ENCODE data around the gene BRWD1.

Gene BRWD1

GRCh38 chr21:39312112-39313041 lies 1.1 kb downstream of the BRWD1 start:
- H3K4me3 ChIP-seq (ENCODE audit: low read depth, low read length), result peak overlapping the region; percentile 75
- TF ChIP-seq CTCF (IDR thresholded peaks at IDR 0.05; ENCODE audit: low read depth, low read length), result no peak

DNA sequence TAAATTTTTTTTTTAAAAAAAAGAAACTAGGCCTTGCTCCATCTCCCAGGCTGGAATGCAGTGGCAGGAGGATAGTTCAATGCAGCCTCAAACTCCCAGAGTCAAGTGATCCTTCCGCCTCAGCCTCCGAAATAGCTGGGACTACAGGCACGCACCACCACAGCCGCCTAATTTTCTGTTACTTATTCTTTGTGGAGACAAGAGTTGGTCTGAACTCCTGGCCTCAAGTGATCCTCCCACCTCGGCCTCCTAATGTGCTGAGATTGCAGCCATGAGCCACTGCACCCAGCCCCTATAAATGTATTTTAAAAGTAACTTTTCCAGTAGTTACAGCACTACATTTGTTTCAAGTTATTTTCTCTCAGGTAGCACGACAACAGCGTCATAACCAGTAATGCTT lies 2.3 kb downstream of the BRWD1 start:
- TF ChIP-seq CTCF (IDR thresholded peaks at IDR 0.05; ENCODE audit: low read depth, low read length), result no peak
- H3K4me3 ChIP-seq (ENCODE audit: low read depth, low read length), result no peak overlapping the region

DNA sequence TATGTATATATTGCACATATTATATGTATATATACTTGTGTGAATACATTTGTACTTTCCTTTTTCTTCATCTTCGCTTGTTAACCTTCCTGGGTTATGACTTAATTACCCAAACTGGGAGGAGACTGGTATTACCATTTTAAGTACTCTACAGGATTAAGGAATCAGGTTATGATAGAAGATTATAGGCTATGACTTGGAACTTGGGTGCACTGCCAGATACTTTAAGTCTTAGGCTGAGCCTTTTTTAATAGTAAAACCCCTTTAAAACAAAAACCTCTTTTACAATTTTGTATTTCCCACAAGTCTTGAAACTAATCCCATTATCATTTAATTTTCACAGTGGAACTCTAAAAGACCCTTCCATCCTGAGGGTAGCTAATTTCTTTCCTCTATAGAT lies 6.0 kb downstream of the BRWD1 start:
- no peak overlapping the region for H3K4me3 ChIP-seq (ENCODE audit: low read depth, low read length)
- no peak for TF ChIP-seq CTCF (IDR thresholded peaks at IDR 0.05; ENCODE audit: low read depth, low read length)

DNA sequence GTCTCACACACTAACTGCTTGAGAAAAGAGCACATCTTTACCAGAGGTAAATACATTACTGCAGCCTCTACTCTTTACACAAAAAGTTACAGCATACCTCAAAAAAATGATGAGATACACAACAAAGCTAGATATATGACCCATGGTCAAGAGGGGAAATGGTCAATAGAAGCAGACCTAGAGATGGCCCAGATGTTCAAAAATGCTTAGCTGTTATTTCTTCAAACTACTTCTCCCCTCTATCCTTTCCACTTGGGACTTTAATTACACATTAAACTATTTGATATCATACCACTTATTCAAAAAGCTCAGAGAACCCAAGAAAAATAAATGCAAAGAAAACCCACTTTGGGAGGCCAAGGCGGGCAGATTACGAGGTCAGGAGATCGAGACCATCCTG lies 12.8 kb downstream of the BRWD1 start:
- TF ChIP-seq CTCF (IDR thresholded peaks at IDR 0.05; ENCODE audit: low read depth, low read length), result no peak
- H3K4me3 ChIP-seq (ENCODE audit: low read depth, low read length), result no peak overlapping the region

- no peak for TF ChIP-seq CTCF (IDR thresholded peaks at IDR 0.05; ENCODE audit: low read depth, low read length)
- H3K4me3 ChIP-seq (ENCODE audit: low read depth, low read length), result no peak overlapping the region
Measured at GRCh38 chr21:39296891-39297290, 16.5 kb downstream of the BRWD1 start.

- TF ChIP-seq CTCF (IDR thresholded peaks at IDR 0.05; ENCODE audit: low read depth, low read length), result no peak
- no peak overlapping the region for H3K4me3 ChIP-seq (ENCODE audit: low read depth, low read length)
Measured at GRCh38 chr21:39288987-39289386, 24.4 kb downstream of the BRWD1 start.

DNA sequence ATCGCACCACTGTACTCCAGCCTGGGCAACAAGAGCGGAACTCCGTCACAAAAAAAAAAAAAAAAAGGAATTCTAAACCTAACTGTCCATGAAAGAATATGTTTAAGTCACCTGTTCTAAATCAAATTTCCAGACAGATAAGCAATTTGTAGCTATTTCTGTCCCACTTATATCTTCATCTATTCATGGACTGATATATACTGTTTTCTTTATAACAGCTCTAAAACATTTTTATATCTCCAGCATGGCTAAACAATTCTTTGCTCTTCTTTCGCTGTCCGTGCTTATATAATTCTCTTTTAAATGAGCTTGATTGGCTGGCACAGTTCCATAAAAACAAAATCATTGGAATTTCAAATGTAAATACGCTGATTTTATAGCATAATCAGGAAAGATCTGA lies 30.5 kb downstream of the BRWD1 start:
- H3K4me3 ChIP-seq (ENCODE audit: low read depth, low read length), result no peak overlapping the region
- TF ChIP-seq CTCF (IDR thresholded peaks at IDR 0.05; ENCODE audit: low read depth, low read length), result no peak
